Uterus (tissue), 2 donors: ENCODE data around the gene CD86.

ENCODE experiments used
- POLR2A ChIP-seq, 2 donors: fragments of 450-650 bp; IDR thresholded peaks; one replicate each; pipeline ENCODE4 v1.6.1; 2016; ENCODE audit warnings: antibody characterized with exemption in 2 of 2, mild to moderate bottlenecking in 1 of 2, moderate library complexity in 1 of 2
- TF ChIP-seq, protein P1 (sequence below), 4 experiments: fragments of 200-600 bp in 2 of 4; fragments of 450-650 bp in 2 of 4; sonication (generic) in 2 of 4; IDR thresholded peaks; one replicate each; pipeline ENCODE4 v1.5.1; 2016 to 2019; ENCODE audit warnings: antibody characterized with exemption in 4 of 4, mild to moderate bottlenecking in 2 of 4, moderate library complexity in 1 of 4

DNA sequence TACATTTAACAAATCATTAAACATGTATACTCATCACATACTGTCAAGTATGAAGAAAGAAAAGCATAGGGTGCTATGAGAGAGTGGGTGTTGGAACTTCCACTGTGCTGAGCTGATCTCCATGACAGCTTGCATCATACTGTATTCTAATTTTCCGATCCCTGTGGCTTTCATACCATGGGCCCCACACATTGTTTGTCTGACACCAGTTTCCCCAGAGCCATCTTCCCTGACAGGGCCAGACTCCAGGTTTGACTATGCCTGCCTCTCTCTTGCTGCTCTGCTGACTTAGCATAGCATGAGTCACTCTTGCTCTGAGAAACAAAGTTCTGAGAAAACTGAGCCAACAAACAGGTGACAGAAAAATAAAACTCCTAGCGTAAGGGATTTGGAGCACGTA is 91.3 kb downstream of the CD86 start:
- TF ChIP-seq, protein P1, sequence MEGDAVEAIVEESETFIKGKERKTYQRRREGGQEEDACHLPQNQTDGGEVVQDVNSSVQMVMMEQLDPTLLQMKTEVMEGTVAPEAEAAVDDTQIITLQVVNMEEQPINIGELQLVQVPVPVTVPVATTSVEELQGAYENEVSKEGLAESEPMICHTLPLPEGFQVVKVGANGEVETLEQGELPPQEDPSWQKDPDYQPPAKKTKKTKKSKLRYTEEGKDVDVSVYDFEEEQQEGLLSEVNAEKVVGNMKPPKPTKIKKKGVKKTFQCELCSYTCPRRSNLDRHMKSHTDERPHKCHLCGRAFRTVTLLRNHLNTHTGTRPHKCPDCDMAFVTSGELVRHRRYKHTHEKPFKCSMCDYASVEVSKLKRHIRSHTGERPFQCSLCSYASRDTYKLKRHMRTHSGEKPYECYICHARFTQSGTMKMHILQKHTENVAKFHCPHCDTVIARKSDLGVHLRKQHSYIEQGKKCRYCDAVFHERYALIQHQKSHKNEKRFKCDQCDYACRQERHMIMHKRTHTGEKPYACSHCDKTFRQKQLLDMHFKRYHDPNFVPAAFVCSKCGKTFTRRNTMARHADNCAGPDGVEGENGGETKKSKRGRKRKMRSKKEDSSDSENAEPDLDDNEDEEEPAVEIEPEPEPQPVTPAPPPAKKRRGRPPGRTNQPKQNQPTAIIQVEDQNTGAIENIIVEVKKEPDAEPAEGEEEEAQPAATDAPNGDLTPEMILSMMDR (IDR thresholded peaks at IDR 0.05), result no peak
- no peak for TF ChIP-seq POLR2A (IDR thresholded peaks at IDR 0.05)
